Activated T-helper 9 cell treated with anti-CD3 and anti-CD28 coated beads, Interleukin-2, amount 50 U/mL, for 16 hours (primary cell): ENCODE data around the gene ERGIC1.
"Not testable (repeated sequence)": the region's sequence is repeated elsewhere in the genome, so short reads cannot be mapped to it uniquely, and the experiment has no call there.

Source experiments
- DNase-seq: peaks from one replicate; pipeline ENCODE4 v3.0.0-alpha.2; 2020; ENCODE audit warnings: low read depth

ERGIC1 gene

DNA sequence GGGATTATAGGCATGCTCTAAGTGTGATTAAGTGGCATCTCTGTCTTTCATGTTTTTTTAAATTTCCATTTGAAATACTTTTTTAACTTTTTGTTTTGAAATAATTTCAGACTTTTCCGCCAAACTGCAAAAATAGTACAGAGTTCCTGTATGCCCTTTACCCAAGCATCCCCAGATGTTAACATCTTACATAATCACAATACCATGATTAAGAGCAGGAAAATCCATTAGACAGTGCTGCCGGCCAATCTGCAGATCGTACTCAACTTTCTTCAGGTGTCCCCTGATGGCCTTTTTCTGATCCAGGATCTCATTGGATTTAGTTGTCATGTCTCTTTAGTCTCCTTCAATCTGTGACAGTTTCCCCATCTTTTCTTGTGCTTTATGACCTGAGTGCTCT lies 49.0 kb downstream of the ERGIC1 start:
- no peak for DNase-seq

DNA sequence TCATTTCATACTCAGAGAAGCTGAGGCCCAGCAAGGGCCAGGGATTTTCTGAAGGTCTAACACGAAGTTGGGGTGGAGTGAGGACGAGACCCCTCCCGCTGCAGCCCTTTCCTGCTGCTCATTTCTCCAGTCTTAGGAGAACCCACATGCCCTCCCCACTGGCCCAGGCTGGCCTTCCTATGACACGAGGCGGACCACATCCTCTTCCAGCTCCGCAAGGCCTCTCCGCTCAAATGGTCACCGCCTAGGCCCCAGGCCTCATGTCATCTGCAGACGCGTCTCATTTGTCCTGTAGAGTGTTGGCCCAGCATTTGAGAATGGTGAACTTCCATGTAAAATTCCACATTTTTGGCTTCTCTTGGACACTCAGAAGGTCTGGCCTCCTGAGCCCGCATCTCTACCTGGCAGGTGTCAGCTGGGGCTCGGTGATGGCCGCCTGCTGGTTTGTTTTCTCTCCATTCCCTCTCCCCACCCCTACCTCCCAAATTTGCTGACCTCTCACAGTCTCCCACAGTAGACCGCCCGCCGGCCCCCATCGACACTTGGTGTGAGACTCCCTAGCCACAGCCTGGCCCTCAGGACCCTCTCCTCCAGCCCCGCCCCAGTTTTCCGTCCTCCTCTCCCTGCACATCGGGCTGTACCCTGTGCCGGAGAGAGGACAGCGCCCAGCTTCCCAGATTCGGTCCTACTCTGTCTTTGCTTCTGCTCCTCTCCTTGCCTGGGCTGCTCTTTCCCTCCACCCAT lies 51.7 kb downstream of the ERGIC1 start:
- DNase-seq: no peak

DNA sequence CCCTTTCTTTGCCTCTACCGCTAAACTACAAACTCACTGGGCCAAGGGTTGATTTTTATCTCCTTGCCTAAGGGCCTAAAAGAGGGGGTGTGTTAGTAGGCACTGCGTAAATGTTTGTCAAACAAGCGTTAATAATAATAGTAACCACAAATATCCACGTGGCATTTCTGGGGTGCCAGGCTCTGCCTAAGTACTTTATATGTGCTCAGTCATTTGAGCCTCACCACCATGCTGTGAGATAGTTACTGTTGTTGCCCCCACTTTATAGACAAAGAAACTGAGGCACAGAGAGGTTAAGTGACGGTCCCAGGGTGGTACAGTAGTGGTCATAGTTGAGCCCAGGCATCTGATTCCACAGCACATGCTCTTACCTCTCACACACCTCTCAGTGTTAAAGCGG lies 52.4 kb downstream of the ERGIC1 start:
- DNase-seq: no peak

DNA sequence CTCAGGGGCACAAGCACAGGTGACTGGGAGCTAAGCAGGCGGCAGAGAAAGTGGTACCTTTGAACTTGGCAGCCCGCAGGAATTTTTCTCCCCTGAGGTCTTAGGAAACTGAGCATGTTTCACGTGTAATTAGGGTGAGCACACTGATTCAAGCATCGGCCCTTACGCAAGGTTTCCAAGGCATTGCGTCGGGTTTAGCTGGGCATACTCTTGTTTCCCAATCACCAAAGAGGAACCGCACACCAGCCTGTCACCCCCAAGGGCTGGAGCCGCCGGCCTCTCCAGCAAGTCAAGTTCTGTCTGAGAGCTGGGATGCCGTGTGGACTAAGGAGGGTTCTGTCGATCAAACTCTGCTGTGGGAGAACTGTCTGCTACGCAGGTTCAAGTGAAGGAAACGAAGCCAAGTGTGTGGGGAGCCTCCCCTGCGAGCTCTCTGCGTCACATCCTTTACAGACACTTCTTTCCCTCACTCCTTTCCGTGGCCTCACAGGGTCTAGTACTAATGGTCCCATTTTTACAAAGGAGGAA lies 53.0 kb downstream of the ERGIC1 start:
- DNase-seq: no peak

DNA sequence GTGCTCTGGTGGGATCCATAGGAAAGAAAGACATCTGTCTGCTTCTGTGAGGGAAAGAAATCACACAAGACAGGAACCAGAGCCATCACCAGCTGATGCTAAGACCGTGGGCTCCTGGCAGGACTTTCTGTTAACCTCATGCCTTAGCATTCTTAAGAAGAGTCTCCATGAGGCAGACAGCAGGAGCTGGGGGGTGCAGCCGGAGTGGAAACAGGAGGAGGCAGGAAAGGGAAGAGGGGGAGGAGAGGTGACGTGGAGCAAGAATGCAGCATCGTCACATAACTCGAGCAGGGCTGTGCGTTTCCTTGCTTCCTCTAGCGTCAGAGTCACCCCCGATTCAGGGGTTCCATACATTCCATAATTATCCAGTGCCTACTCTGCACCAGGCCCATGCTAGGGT lies 53.6 kb downstream of the ERGIC1 start:
- DNase-seq: no peak

DNA sequence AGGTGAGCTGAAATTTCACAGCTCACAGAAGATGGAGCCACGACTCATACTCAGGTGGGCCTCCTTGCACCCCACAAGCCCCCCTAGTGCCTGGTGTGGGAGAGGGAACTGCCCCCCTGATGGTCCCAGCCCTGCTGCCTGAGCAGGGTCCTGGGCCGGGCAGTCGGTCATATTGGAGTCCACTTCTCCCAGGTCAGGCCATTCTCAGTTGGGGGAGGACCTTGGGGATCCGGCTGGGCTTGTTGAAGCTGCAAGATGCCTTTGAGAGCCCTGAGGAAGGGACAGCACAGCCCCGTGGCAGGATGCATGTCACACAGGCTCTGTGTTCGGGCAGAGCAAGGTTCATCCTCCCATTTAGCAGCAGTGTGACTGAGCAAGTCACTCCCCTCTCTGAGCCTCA lies 56.6 kb downstream of the ERGIC1 start:
- no peak for DNase-seq

DNA sequence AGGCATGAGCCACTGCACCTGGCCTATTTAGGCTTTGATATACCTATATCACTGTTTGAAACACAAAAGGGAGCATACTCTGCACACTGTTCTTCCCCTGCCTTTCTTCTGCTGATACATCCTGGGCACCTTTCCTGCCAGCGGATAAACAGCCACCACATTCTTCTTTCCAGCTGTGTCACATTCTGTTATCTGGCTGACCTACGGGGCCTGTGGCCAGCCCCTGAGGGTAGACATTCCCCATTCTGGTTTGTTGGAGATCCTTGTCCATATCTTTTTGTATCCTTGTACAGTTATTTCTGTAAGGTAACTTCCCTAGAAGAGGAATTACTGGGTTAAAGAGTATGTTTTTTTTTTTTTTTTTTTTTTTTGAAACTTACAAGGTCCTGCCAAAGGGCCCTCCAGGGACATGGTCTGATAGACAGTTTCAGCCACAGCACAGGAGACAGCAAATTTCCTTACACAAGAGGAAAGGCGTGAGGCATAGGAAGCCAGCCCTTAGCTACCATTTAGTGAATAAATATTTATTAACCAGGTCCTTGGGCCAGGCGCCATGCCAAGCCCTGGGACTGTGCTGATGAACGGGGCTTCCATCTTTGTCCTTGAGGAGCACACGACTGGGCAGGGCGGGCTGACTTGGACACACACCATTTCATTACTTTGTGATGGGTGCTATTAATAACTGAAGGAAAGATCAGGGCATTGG lies 57.8 kb downstream of the ERGIC1 start:
- DNase-seq: no peak

DNA sequence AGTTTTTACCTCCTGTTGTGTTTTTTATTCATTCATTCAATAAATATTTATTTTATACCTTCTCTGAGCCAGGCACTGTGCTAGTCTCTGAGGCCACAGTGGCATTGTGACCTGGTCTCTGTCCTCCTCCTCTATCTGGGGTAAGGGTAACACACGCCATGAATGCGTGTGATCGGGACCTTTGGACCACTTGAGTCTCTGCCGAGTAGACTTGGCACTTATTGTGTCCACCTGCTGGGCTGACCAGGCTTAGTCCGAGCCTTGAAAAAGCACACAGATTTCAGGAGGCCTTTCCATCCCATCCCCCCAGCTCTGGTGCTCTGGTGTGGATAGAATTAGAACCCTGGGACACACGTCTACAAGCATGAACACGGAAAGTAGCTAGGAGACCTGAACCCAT lies 58.7 kb downstream of the ERGIC1 start:
- DNase-seq: no peak

DNA sequence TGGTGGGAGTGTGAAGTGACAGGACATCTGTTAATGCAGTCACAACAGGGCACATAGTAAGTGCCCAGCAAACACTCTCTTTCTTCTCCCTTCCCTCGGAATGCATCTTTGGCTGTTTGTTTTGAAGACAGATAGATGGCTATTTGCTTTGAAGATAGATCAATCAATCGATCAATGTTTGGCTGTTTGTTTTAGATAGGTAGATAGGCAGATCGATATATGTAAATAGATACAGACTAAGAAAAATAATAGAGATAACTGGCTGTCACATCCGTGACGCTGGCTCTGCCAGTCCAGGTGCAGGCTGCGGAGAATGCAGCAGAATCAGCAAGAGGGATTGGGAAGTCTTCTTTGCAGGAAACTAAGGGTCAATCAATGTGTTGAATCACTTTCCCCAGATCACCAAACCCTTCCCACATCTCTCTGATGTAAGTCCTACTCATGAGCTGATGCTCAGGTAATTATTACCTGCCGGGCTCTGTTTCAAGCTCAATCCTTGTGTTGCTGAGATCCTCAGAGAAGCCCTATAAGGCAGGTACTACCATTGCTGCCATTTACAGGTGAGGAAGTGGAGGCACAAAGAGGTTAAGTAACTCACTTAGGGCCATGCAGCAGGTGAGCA lies 60.8 kb downstream of the ERGIC1 start:
- DNase-seq: no peak

DNA sequence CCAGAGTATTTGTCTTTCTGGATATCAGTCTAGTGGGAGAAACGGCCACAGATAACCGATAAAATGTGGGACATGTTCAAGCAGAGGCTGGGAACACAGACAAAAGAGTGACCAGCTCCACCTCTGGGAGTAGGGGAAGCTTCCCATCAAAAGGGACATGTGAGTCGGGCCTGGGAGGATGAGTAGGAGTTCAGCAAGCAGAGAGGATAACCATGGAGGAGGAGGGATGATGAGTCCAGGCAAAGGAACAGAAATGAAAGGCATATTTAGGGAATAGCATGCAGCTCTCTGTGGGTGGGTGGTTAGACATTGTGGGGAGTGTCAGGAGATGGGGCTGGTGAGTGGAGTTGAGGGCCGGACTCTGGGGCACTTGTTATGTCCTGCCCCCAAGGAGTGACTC lies 61.5 kb downstream of the ERGIC1 start:
- no peak for DNase-seq

DNA sequence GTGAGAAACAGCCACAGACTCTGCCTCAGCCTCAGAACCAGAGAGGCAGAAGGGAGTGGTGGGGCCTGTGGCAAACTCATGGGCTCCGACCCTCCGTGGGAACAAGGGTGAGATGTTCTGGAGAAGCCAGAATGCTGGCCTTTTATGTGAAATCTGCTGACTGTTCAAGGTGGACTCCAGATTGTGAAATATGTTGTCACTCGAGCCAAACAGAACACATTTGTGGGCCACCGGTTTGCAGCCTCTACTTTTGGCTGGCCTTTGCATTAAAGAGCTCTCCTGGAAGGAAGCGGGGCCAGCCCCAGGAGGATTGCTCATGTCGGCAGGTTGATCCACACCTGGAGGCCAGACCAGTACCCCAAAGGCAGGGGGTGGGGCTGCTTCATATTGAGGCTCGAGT lies 62.4 kb downstream of the ERGIC1 start:
- no peak for DNase-seq

DNA sequence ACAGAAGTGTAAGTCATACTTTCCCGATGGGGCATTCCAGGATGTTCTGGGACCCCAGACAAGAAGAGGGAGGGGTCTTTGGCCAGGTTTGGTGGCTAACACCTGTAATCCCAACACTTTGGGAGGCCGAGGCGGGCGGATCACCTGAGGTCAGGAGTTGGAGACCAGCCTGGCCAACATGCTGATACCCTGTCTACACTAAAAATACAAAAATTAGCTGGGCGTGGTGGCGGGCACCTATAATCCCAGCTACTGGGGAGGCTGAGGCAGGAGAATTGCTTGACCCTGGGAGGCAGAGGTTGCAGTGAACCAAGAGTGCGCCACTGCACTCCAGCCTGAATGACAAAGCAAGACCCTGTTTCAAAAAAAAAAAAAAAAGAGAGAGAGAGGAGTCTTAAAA lies 63.0 kb downstream of the ERGIC1 start:
- DNase-seq: not testable (repeated sequence)

DNA sequence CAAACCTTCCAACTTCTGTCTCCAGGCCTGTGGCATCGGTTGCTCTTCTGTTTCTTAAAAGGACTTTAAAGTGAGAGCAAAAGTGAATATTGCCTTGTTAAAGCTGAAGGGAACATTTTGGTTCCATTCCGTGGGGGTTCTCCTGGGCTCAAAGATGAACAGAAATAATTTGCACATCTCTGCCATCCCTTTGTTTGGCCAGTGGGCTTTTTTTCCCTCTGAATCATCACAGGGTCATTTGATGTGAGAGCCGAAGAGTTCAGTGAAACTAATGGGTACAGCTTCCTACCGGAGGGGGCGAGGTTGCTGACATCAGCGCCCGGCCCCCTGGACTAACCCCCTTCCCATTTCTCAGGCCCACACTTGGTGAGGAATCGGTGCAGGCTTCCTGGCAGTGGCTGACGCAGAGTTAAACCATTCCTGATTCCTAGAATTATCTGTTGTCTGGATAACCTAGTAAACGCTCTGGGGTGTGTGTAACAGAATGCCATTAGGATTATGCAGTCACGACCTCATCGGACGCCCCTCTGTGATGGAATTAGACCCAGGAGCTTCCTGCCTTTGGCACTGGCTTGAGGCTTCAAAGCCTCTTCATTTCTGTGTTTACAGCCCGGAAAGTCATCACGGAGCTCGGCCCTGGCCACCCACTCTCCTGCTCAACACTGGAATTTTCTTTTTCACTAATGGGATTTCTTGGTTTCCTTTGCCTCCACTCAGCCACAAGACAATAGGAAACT lies 63.6 kb downstream of the ERGIC1 start:
- DNase-seq: no peak

DNA sequence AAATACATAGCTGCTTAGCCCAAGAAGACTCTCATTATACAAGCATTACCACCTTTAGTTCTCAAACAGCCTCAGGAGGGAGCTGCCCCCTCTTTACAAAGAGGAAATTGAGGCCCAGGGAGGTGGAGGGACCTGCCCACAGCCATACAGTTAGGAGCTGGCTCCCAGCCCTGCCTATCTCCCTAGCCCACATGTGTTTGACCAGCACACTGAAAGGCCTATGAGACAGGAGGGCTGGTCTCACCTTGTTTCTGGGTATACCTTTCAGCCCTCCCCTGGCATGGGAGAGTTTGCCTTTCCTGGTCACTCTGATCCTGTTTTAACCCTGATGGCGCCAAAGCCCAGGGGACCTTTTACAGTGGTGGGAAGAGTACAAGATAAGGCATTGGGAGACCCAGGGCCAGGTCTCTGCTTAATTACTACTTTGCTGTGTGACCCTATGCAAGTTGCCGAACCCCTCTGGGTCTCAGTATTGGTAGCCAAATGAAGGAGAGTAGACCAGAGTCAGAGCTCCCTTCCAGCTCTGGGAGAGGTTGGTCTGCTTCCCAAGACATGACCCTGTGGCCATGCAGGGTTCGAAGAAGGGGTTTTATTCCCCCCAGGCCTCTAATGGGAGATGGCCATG lies 64.3 kb downstream of the ERGIC1 start:
- DNase-seq: no peak

DNA sequence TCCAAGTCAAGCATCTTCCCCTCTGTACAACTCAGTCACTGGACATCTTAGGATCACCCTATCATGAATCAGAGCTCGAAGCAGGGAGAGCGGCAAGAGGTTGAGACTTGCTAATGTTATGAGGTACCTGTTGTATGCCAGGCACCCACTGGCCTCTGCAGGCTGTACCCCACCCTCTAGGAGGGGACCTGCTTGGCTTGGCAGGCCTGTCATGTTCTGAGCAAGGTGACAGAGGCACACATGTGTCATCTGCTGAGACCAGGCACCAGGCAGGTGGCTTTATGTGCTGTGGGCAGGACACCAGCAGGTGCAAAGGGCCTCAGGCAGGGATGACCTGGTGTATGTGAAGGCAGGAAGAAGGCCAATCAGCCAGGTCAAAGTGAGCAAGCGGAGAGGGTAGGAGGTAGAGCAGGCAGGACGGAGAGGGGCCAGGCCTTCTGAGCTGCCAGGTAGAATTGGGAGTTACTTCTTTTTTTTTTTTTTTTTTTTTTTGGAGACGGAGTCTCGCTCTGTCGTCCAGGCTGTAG lies 64.9 kb downstream of the ERGIC1 start:
- DNase-seq: no peak

DNA sequence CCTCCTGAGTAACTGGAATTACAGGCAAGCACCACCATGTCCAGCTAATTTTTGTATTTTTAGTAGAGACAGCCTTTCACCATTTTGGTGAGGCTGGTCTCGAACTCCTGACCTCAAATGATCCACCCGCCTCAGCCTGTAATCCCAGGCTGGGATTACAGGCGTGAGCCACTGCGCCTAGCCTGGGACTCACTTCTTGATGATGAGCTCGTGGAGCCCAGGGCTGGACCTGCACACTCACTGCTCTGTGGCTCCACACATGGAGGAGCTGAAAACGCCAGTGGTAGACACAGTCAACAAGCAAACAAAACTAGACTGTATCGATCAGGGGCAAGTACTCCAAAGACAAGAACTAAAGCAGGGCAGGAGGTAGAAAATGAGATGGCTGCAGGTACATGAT lies 65.4 kb downstream of the ERGIC1 start:
- no peak for DNase-seq

DNA sequence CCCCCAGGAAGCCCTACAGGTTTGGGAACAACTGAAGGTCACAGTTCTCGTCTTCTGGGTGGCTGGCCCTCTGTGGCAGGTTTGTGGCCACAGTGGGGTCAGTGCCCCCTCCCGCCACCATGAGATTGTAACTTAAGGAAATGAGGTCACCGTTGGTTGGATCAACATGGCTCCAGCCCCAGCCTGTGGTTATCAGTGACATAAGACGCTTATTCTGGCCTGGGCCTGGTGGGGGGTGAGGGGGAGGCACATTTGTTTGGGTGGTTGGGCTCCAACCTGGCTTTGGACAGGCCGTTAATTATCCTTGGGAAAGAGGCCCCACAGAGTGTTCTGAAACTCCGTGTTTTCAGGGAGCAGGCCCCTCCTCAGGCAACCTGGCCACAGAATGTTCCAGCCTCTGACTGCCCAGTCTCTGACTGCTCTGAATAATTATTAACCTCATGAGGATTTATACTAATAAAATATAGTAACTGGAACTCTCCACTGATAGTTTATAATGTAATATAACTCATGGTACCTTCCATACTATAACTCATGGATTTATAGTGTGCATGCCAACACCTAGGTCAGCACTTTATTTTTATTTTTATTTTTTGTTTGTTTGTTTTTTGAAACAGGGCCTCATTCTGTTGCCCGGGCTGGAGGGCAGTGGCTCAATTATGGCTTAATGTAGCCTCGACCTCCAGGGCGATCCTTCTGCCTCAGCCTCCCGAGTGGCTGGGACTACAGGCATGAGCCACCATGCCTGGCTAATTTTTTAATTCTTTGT lies 67.1 kb downstream of the ERGIC1 start:
- DNase-seq: no peak

DNA sequence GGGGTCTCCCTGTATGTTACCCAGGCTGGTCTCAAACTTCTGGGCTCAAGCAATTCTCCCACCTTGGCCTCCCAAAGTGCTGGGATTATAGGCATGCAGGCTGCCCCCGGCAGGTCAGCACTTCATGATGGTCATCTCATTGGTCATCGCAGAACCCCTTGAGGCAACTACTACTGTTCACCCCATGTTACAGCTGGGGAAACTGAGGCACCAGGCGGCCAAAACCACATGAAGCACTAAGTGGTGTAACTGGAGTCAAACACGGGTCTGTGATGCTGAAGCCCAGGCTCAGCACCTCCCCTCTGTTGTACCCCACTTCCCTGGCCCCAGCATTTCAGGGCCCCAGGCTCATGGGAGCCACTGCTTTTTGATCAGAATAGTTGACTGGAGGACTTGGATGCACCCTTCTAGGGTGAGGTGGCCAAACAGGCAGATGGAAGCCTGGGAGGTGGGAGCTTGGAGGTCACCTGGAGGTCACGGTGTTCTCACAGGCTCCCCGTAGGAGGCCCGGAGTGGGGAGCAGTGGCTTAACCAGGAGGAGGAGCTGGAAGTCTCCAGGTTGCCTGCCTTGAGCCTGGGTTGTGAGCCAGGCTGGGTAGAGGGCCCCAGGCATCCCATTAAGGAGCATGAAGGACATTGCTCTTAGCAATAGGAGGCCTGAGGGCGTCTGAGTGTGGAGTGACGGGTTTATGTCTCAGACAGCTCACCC lies 67.9 kb downstream of the ERGIC1 start:
- no peak for DNase-seq

DNA sequence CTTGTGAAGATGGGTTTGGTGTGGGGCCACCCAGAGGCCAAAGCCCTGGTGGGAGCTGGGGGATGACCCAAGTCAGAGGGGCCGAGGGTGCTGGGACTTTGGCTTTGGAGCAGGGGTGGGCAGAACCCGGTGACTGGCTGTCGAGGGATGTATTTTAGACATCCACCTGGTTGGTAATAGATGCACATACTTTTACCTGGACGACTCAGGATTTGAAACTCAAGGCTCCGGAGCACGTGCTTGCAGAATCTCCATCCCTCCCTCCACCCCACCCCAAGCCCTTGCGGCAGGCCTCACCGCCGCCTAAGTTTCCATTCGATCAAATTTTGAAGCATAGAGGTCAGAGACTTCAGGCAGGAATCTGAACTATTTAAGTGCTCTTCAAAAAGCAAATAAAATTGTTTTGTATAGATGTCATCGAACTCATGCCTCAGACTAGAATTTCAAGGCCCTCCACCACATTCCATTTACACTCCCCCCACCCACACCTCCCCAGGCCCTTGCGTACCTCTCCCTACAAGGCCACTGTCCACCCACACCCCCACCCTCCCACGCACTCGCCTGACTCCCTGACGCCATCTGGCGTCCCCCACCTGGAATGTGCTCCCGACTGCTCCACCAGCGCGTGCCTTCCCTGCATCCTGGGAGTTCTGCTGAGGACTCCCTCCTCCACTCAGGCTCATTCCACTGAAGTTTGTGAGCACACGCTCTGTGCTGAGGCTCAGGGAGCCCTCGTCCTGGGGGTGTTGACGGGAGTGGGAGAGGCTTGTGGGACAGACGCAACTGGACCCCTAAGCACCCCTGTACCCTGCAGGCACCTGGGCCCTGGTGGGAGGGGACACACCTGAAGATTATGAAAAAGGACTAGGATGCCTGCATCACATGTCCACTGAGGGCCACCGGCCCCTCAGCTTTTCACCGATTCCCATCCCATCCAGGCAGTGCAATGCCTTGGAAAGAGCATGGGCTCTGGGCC lies 68.7 kb downstream of the ERGIC1 start:
- no peak for DNase-seq
